Sigmoid colon (tissue), 4 donors: ENCODE results near the gene CPM.

Experiments
- EP300 ChIP-seq, 4 donors: sonication (generic); formaldehyde crosslinking; IDR thresholded peaks; one replicate each; pipeline ENCODE4 v1.6.1; 2017; ENCODE audit warnings: antibody characterized with exemption in 4 of 4
- POLR2A ChIP-seq, 2 donors: fragments of 450-650 bp; IDR thresholded peaks; one replicate each; pipeline ENCODE4 v1.6.1; 2016; ENCODE audit warnings: antibody characterized with exemption in 2 of 2, mild to moderate bottlenecking in 2 of 2, moderate library complexity in 2 of 2
- POLR2AphosphoS5 ChIP-seq, 4 donors: sonication (generic); formaldehyde crosslinking; IDR thresholded peaks; one replicate each; pipeline ENCODE4 v1.6.1; 2017; ENCODE audit warnings: antibody characterized with exemption in 4 of 4
- TF ChIP-seq, protein P1 (sequence below), 4 experiments: fragments of 450-650 bp in 3 of 4; fragments of 200-600 bp in 1 of 4; IDR thresholded peaks; one replicate each; pipeline ENCODE4 v1.5.1; 2016 to 2019; ENCODE audit warnings: antibody characterized with exemption in 4 of 4, mild to moderate bottlenecking in 3 of 4, moderate library complexity in 2 of 4

DNA sequence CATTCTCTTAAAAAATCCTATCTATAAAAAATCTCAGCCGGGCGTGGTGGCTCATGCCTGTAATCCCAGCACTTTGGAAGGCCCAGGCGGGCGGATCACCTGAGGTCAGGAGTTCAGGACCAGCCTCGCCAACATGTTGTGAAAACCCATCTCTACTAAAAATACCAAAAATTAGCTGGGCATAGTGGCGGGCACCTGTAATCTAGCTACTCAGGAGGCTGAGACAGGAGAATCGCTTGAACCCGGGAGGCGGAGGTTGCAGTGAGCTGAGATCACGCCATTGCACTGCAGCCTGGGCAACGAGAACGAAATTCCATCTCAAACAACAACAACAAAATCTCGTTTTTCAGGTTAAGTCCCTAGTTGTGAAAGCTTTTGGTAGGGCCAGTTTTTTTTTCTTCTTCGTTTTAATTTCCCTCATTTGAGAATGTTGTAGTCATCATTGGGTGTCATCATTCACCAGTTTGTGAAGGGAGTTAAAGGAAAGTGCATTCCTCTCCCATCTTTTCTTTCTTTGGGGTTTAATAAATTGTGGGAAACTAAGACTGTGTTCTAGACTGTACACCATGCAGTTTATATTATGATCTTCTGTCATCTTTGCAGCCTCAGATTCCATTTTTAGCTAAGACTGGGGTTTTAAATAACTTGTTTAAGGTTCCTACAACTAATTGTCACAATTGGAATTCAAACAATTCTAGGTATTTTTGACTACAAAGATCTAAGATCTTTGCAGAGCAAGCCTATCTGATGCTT is 101.0 kb downstream of the CPM start:
- TF ChIP-seq POLR2AphosphoS5 (IDR thresholded peaks at IDR 0.05) (no peak), POLR2A (IDR thresholded peaks at IDR 0.05) (no peak), EP300 (IDR thresholded peaks at IDR 0.05) (no peak)
- TF ChIP-seq, protein P1, sequence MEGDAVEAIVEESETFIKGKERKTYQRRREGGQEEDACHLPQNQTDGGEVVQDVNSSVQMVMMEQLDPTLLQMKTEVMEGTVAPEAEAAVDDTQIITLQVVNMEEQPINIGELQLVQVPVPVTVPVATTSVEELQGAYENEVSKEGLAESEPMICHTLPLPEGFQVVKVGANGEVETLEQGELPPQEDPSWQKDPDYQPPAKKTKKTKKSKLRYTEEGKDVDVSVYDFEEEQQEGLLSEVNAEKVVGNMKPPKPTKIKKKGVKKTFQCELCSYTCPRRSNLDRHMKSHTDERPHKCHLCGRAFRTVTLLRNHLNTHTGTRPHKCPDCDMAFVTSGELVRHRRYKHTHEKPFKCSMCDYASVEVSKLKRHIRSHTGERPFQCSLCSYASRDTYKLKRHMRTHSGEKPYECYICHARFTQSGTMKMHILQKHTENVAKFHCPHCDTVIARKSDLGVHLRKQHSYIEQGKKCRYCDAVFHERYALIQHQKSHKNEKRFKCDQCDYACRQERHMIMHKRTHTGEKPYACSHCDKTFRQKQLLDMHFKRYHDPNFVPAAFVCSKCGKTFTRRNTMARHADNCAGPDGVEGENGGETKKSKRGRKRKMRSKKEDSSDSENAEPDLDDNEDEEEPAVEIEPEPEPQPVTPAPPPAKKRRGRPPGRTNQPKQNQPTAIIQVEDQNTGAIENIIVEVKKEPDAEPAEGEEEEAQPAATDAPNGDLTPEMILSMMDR (IDR thresholded peaks at IDR 0.05), result no peak
